ENCODE data around the gene IGF1R. TPM values are rescaled to one million over a fixed set of nuclear protein-coding genes. Genes with fewer than 3 reads are reported as not detected.

Gene IGF1R
- total RNA-seq, 1 donor from 2014 or later, result 131 TPM

DNA sequence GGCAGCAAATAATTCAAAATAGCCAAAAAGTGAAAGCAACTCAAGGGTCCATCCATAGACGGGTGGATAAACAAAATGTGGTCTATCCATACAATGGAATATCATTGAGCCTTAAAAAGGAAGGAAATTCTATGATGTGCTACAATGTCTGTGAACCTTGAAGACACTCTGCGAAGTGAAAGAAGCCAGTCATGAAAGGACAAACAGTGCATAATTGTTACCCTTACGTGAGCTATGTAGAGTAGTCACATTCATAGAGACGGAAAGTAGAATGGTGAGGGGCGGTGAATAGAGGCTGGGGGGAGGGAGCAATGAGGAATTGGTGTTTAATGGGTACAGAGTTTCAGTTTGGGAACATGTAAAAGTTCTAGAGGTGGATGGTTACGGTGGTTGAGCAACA, 18.1 kb downstream of the IGF1R start:
- DNase-seq (ENCODE audit: low spot score), result no peak
- Mint-ChIP-seq H3K9me3 (ENCODE audit: unreplicated experiment) (no peaks in the 10 kb centered on the region), H3K4me3 (ENCODE audit: unreplicated experiment) (peak overlapping the region; percentile 72), H3K27ac (ENCODE audit: unreplicated experiment) (peak overlapping the region; percentile 70), H3K27me3 (ENCODE audit: unreplicated experiment) (peaks cover 5% of the 10 kb centered on the region), H3K4me1 (ENCODE audit: unreplicated experiment) (peaks cover 76% of the 10 kb centered on the region), H3K36me3 (ENCODE audit: low read depth, unreplicated experiment) (peaks cover 8% of the 10 kb centered on the region)
- TF ChIP-seq, protein P1, sequence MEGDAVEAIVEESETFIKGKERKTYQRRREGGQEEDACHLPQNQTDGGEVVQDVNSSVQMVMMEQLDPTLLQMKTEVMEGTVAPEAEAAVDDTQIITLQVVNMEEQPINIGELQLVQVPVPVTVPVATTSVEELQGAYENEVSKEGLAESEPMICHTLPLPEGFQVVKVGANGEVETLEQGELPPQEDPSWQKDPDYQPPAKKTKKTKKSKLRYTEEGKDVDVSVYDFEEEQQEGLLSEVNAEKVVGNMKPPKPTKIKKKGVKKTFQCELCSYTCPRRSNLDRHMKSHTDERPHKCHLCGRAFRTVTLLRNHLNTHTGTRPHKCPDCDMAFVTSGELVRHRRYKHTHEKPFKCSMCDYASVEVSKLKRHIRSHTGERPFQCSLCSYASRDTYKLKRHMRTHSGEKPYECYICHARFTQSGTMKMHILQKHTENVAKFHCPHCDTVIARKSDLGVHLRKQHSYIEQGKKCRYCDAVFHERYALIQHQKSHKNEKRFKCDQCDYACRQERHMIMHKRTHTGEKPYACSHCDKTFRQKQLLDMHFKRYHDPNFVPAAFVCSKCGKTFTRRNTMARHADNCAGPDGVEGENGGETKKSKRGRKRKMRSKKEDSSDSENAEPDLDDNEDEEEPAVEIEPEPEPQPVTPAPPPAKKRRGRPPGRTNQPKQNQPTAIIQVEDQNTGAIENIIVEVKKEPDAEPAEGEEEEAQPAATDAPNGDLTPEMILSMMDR (IDR thresholded peaks at IDR 0.05; ENCODE audit: unreplicated experiment), result no peak

DNA sequence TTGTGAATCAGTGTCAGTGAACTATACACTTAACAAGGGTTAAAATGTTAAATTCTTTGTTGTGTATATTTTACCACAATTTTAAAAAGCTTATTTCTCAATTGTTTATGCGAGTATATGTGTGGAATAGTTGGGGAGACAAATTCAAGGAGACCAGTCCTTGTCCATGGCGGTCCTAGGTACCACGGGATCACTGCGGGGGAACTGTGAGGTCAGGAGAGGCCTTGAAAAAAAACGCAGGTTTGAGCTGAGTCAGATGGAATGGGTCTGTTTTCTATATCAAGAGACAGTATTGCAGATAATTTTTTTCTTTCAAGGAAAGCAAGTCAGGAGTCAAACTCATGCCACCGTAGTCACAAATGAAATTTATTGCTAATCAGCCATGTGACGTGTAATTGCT, 18.5 kb downstream of the IGF1R start:
- peaks cover 80% of the 10 kb centered on the region for H3K4me1 Mint-ChIP-seq (ENCODE audit: unreplicated experiment)
- H3K4me3 Mint-ChIP-seq (ENCODE audit: unreplicated experiment), result peak overlapping the region; percentile 72
- TF ChIP-seq, protein P1 (IDR thresholded peaks at IDR 0.05; ENCODE audit: unreplicated experiment), result no peak
- H3K36me3 Mint-ChIP-seq (ENCODE audit: low read depth, unreplicated experiment), result peaks cover 8% of the 10 kb centered on the region
- DNase-seq (ENCODE audit: low spot score), result no peak
- peaks cover 5% of the 10 kb centered on the region for H3K27me3 Mint-ChIP-seq (ENCODE audit: unreplicated experiment)
- H3K27ac Mint-ChIP-seq (ENCODE audit: unreplicated experiment), result peak overlapping the region; percentile 70
- H3K9me3 Mint-ChIP-seq (ENCODE audit: unreplicated experiment), result no peaks in the 10 kb centered on the region

DNA sequence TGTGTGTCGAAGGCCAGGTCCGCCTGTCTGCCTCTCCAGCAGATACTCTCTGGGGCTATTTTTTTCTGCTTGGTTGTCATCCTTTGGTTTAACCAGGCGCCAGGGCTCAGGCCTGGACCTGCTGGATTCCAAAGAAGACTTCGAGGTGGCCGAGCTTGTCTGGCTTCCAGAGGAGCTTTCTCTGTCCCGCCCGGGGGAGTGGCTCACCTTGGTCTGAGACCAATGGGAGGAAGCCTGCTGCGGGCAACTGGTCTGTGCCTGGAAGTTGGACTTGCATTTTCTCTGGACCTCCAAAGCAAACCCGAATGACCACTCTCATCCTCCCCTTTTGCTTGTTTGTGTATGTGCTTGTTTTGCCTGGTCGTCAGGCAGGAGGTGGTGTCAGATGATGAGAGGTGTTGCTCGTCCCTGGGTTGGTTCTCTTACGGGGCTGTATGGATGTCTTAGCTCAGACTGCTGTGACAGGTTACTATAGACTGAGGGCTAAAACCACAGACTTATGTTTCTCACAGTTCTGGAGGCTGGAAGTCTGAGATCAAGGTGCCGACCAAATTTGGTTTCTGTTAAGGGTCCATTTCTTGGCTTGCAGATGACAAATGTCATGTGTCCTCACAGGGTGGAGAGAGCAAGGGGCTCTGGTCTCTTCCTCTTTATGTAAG, 19.3 kb downstream of the IGF1R start:
- TF ChIP-seq, protein P1 (IDR thresholded peaks at IDR 0.05; ENCODE audit: unreplicated experiment), result no peak
- peaks cover 4% of the 10 kb centered on the region for H3K27me3 Mint-ChIP-seq (ENCODE audit: unreplicated experiment)
- peaks cover 80% of the 10 kb centered on the region for H3K4me1 Mint-ChIP-seq (ENCODE audit: unreplicated experiment)
- peaks cover 8% of the 10 kb centered on the region for H3K36me3 Mint-ChIP-seq (ENCODE audit: low read depth, unreplicated experiment)
- H3K9me3 Mint-ChIP-seq (ENCODE audit: unreplicated experiment), result no peaks in the 10 kb centered on the region
- peak overlapping the region; percentile 50 for H3K4me3 Mint-ChIP-seq (ENCODE audit: unreplicated experiment)
- H3K27ac Mint-ChIP-seq (ENCODE audit: unreplicated experiment), result peak overlapping the region; percentile 74
- no peak for DNase-seq (ENCODE audit: low spot score)

DNA sequence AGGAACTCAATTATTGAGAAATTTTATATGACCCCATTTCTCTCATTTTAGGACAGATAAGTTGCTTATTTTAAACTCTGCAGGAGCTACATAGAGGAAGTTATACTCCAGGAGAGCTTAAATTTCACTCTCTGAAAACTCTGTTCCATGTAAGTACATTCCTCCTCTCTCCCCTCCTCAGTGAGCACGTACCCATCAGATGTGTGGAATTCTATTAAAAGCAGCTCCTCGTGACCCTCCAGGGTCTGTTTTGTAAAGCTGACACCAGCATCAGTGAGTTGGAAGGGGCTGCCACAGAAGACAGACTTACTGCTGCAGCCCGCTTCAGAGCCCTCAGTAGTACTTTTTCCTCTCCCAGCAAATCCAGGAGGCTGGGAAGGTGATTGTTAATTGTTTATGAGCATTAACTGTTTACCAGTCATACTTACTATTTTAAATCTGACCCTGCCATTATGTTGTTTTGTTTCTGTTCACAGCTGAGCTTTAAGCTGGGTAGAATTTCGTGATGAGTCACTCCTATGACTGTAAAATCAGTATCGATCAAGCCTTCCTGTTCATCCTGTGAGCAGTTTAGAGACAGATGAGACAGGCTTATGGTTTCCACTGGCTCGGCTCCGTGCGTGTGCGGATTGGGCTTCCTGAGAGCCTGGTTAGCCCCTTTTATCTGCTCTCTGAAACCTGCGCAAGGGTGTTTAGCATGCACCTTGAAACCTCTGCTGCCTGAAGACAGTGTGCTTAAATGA, 20.4 kb downstream of the IGF1R start:
- H3K27ac Mint-ChIP-seq (ENCODE audit: unreplicated experiment), result peak overlapping the region; percentile 95
- peaks cover 8% of the 10 kb centered on the region for H3K36me3 Mint-ChIP-seq (ENCODE audit: low read depth, unreplicated experiment)
- H3K9me3 Mint-ChIP-seq (ENCODE audit: unreplicated experiment), result no peaks in the 10 kb centered on the region
- no peak for DNase-seq (ENCODE audit: low spot score)
- H3K4me1 Mint-ChIP-seq (ENCODE audit: unreplicated experiment), result peaks cover 82% of the 10 kb centered on the region
- TF ChIP-seq, protein P1 (IDR thresholded peaks at IDR 0.05; ENCODE audit: unreplicated experiment), result no peak
- no peaks in the 10 kb centered on the region for H3K27me3 Mint-ChIP-seq (ENCODE audit: unreplicated experiment)
- H3K4me3 Mint-ChIP-seq (ENCODE audit: unreplicated experiment), result peak overlapping the region; percentile 27

DNA sequence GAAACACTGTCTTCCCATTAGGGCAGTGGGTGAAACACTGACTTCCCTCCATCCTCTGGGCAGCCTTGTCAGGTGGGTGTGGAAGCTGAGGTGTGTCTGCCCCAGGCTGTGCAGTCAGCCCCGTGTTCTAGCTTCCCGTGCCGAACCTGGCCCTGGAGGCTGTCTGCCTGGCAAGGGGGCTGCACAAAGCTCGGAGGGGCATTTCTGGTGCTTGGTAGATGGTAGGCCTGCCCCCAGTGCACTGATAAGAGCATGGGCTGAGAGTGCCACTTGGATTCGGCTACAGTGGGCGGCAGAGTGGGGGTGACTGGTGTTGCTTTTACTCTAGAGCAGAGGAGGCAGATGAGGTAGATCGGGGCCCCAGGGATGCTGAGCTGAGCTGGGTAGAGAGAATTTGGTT, 21.3 kb downstream of the IGF1R start:
- TF ChIP-seq, protein P1 (IDR thresholded peaks at IDR 0.05; ENCODE audit: unreplicated experiment), result no peak
- no peak for DNase-seq (ENCODE audit: low spot score)
- peak overlapping the region; percentile 95 for H3K27ac Mint-ChIP-seq (ENCODE audit: unreplicated experiment)

More for the DNA sequence above, 21.3 kb downstream of the IGF1R start:
- peaks cover 8% of the 10 kb centered on the region for H3K36me3 Mint-ChIP-seq (ENCODE audit: low read depth, unreplicated experiment)
- no peaks in the 10 kb centered on the region for H3K27me3 Mint-ChIP-seq (ENCODE audit: unreplicated experiment)
- no peaks in the 10 kb centered on the region for H3K9me3 Mint-ChIP-seq (ENCODE audit: unreplicated experiment)
- peaks cover 83% of the 10 kb centered on the region for H3K4me1 Mint-ChIP-seq (ENCODE audit: unreplicated experiment)
- peak overlapping the region; percentile 60 for H3K4me3 Mint-ChIP-seq (ENCODE audit: unreplicated experiment)

Data from endothelial cell (in vitro differentiated cells).